Right lobe of liver (tissue), 4 donors: ENCODE measurements around the gene CUX1.

Source experiments
- POLR2A ChIP-seq: fragments of 450-650 bp; IDR thresholded peaks from one replicate; pipeline ENCODE4 v1.6.1; 2017; ENCODE audit warnings: antibody characterized with exemption, mild to moderate bottlenecking
- TF ChIP-seq, protein P1 (sequence below), 4 donors: fragments of 200-600 bp in 3 of 4; fragments of 450-650 bp in 1 of 4; IDR thresholded peaks; one replicate each; pipeline versions ENCODE4 v1.5.1 to v1.8.0; 2016 to 2022; ENCODE audit warnings: antibody characterized with exemption in 4 of 4, mild to moderate bottlenecking in 2 of 4
- donor health status: DM: no; HTN: no; CAD: no.
- donor health status: DM: no; HTN: no; CAD: no.
- donor health status: DM: no; HTN: yes; CAD: no.

DNA sequence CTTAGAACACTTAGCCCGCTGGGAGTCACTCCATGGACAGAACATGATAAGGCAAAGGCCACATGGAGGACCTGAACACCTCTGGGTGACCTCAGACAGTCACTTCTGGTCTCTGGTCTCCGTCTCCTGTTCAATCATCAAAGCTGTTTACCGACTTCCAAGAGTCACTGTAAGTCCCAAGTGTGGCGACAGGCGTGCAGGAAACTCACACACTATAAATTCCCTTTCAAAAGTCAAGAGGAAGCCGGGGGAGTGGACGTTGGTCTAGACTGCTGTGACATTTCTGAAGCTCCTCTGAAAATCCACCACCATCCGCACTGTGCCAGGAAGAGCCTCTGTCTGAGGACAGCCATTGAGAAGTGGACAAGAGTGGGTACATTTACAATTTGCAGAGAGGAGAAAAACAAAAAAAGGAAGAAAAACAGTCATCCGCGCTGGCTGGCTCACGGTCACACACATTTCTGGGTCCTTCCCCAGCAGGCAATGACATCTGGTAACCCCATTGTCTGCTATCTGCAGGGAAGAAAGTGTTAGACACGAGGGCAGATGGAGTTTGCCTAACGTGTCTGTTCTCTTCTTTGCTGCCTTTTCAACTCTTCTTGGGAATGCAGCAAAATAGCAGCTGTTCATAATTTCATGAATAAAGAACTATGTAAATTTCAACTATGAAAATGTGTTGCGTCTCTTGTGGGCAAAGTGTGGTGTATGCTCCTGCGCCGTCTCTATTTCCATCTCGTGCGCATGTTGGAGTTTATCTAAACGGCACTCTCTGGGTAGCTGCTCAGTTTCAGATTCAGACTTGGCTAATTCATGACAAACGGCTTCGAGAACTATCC lies 32.9 kb upstream of the CUX1 start:
- TF ChIP-seq POLR2A = no peak
- TF ChIP-seq, protein P1, sequence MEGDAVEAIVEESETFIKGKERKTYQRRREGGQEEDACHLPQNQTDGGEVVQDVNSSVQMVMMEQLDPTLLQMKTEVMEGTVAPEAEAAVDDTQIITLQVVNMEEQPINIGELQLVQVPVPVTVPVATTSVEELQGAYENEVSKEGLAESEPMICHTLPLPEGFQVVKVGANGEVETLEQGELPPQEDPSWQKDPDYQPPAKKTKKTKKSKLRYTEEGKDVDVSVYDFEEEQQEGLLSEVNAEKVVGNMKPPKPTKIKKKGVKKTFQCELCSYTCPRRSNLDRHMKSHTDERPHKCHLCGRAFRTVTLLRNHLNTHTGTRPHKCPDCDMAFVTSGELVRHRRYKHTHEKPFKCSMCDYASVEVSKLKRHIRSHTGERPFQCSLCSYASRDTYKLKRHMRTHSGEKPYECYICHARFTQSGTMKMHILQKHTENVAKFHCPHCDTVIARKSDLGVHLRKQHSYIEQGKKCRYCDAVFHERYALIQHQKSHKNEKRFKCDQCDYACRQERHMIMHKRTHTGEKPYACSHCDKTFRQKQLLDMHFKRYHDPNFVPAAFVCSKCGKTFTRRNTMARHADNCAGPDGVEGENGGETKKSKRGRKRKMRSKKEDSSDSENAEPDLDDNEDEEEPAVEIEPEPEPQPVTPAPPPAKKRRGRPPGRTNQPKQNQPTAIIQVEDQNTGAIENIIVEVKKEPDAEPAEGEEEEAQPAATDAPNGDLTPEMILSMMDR (IDR thresholded peaks at IDR 0.05) = no peak
